ENCODE data around the gene CDC42SE2.

GRCh38 chr5:131366428-131366827 lies 102.6 kb downstream of the CDC42SE2 start:
- TF ChIP-seq POLR2A (IDR thresholded peaks at IDR 0.05), result no peak
- TF ChIP-seq CTCF (IDR thresholded peaks at IDR 0.05), result no peak
